Naive thymus-derived CD4-positive, alpha-beta T cell (primary cell): ENCODE measurements around the gene TSPAN4. TPM values are rescaled to one million over a fixed set of nuclear protein-coding genes. Genes with fewer than 3 reads are reported as not detected.

Experiments used
- ATAC-seq: fragments of 150-1000 bp; cut with Tn5 transposase; 2 replicates; pipeline ENCODE4 v1.10.0; 2021; ENCODE audit warnings: mild to moderate bottlenecking, moderate library complexity
- CTCF ChIA-PET: fragments of 350-600 bp; sonication (Branson Sonifier 250); formaldehyde crosslinking; loops from one replicate; lab custom pipeline; 2021; ENCODE audit warnings: antibody characterized with exemption; lab: Charles Lee
- POLR2A ChIA-PET: fragments of 350-600 bp; sonication (Branson Sonifier 250); formaldehyde crosslinking; loops from one replicate; lab custom pipeline; 2021; ENCODE audit warnings: antibody characterized with exemption, inconsistent platforms; lab: Charles Lee
- DNase-seq, 9 donors: peaks; one replicate each; pipeline versions ENCODE4 v3.0.0 to v3.0.0-alpha.2; 2020 to 2022; ENCODE audit warnings: mixed read lengths in 1 of 9
- H3K27ac ChIP-seq: one replicate; pipeline ENCODE4 v1.7.0; 2013; ENCODE audit warnings: mild to moderate bottlenecking, low read depth, low read length, moderate library complexity
- H3K27me3 ChIP-seq, 2 donors: one replicate each; pipeline ENCODE4 v1.7.0; 2013; ENCODE audit warnings: low read length in 2 of 2, mild to moderate bottlenecking in 2 of 2, moderate library complexity in 2 of 2; ENCODE audit not compliant: control insufficient read depth in 2 of 2, insufficient read depth in 2 of 2
- H3K36me3 ChIP-seq, 3 experiments: 1 replicate in 2 of 3; 2 replicates in 1 of 3; pipeline ENCODE4 v1.7.0; 2013; ENCODE audit warnings: low read length in 3 of 3, mild to moderate bottlenecking in 3 of 3, moderate library complexity in 1 of 3; ENCODE audit not compliant: insufficient read depth in 3 of 3, control insufficient read depth in 2 of 3
- H3K4me1 ChIP-seq, 2 donors: one replicate each; pipeline ENCODE4 v1.7.0; 2013; ENCODE audit warnings: low read length in 2 of 2, mild to moderate bottlenecking in 2 of 2, moderate library complexity in 1 of 2; ENCODE audit not compliant: control insufficient read depth in 2 of 2, insufficient read depth in 2 of 2
- H3K4me3 ChIP-seq: 2 replicates; pipeline ENCODE4 v1.7.0; 2013; ENCODE audit warnings: mild to moderate bottlenecking, low read length
- H3K9me3 ChIP-seq, 3 experiments: 1 replicate in 2 of 3; 2 replicates in 1 of 3; pipeline ENCODE4 v1.7.0; 2013; ENCODE audit warnings: low read length in 3 of 3; ENCODE audit not compliant: control insufficient read depth in 2 of 3
- H3K27ac Mint-ChIP-seq, 9 donors: one replicate each; pipeline ENCODE4 v1.8.0; 2020 to 2022; ENCODE audit warnings: mixed read lengths in 9 of 9, mild to moderate bottlenecking in 8 of 9, moderate library complexity in 5 of 9, inconsistent platforms in 2 of 9
- H3K27me3 Mint-ChIP-seq, 5 donors: one replicate each; pipeline ENCODE4 v1.8.0; 2021 to 2022; ENCODE audit warnings: mixed read lengths in 5 of 5, mild to moderate bottlenecking in 1 of 5
- H3K36me3 Mint-ChIP-seq, 5 donors: one replicate each; pipeline ENCODE4 v1.8.0; 2020 to 2022; ENCODE audit warnings: mixed read lengths in 5 of 5, mild to moderate bottlenecking in 3 of 5, inconsistent platforms in 1 of 5
- H3K4me1 Mint-ChIP-seq, 7 donors: one replicate each; pipeline ENCODE4 v1.8.0; 2020 to 2022; ENCODE audit warnings: mixed read lengths in 7 of 7, mild to moderate bottlenecking in 3 of 7, inconsistent platforms in 1 of 7
- H3K4me3 Mint-ChIP-seq, 10 donors: one replicate each; pipeline ENCODE4 v1.8.0; 2020 to 2022; ENCODE audit warnings: mild to moderate bottlenecking in 10 of 10, mixed read lengths in 10 of 10, moderate library complexity in 6 of 10, inconsistent platforms in 2 of 10
- H3K9me3 Mint-ChIP-seq, 11 donors: one replicate each; pipeline ENCODE4 v1.8.0; 2020 to 2022; ENCODE audit warnings: mixed read lengths in 11 of 11, mild to moderate bottlenecking in 4 of 11, inconsistent platforms in 1 of 11, moderate library complexity in 1 of 11
- intact Hi-C, 2 donors: fragments of 100-400 bp; cut with micrococcal nuclease; formaldehyde crosslinking; loops; one replicate each; pipeline ENCODE4 v1.15.1; 2023
- polyA plus RNA-seq, 2 donors: library from polyadenylated mRNA; unstranded; fragments of 300-500 nt; fragmentation: Illumina TruSeq; gene quantifications; one replicate each; pipeline ENCODE4 v1.2.3, GENCODE V29; 2021
- total RNA-seq, 6 experiments: library from RNA in 5 of 6; stranded (reverse) in 5 of 6; gene quantifications; 1 replicate in 5 of 6; 2 replicates in 1 of 6; pipeline ENCODE4 v1.2.3 and lab custom pipeline; 2021 to 2026

The TSPAN4 gene
- total and polyA plus RNA-seq, 7 experiments from 2014 or later = 4.1 to 12.6 (median 5.7) TPM

GRCh38 chr11:869399-870126 lies 26.9 kb downstream of the TSPAN4 start:
- no peaks in the 10 kb centered on the region for H3K9me3 ChIP-seq
- H3K36me3 ChIP-seq = peaks cover 0 to 23% (median 0%) of the 10 kb centered on the region in 3 experiments
- no peak overlapping the region for H3K4me3 Mint-ChIP-seq
- ATAC-seq (no peak), DNase-seq (no peak)
- no peaks in the 10 kb centered on the region for H3K27me3 Mint-ChIP-seq
- no peak overlapping the region for H3K27ac ChIP-seq
- no peaks in the 10 kb centered on the region for H3K9me3 Mint-ChIP-seq
- H3K36me3 Mint-ChIP-seq = peaks cover 0 to 7% (median 4%) of the 10 kb centered on the region in 5 donors
- intact Hi-C loops = no loop called here
- no peaks in the 10 kb centered on the region for H3K27me3 ChIP-seq
- H3K27ac Mint-ChIP-seq = no peak overlapping the region
- H3K4me1 ChIP-seq = no peaks in the 10 kb centered on the region
- H3K4me1 Mint-ChIP-seq = no peaks in the 10 kb centered on the region
- CTCF ChIA-PET = no interaction called here
- no peak overlapping the region for H3K4me3 ChIP-seq
- POLR2A ChIA-PET = no interaction called here

- CTCF ChIA-PET = no interaction called here
- no peaks in the 10 kb centered on the region for H3K9me3 ChIP-seq
- Mint-ChIP-seq H3K27ac (no peak overlapping the region), H3K4me1 (no peaks in the 10 kb centered on the region), H3K9me3 (no peaks in the 10 kb centered on the region), H3K27me3 (no peaks in the 10 kb centered on the region), H3K36me3 (peaks cover 0 to 7% (median 4%) of the 10 kb centered on the region in 5 donors), H3K4me3 (no peak overlapping the region)
- H3K27me3 ChIP-seq = no peaks in the 10 kb centered on the region
- no peak for DNase-seq
- no peak for ATAC-seq
- H3K4me3 ChIP-seq = no peak overlapping the region
- no peak overlapping the region for H3K27ac ChIP-seq
- H3K4me1 ChIP-seq = no peaks in the 10 kb centered on the region
- intact Hi-C loops = no loop called here
- POLR2A ChIA-PET = no interaction called here
- peaks cover 0 to 26% (median 0%) of the 10 kb centered on the region in 3 experiments for H3K36me3 ChIP-seq
Observed at GRCh38 chr11:870127-870413, 27.4 kb downstream of the TSPAN4 start.

- intact Hi-C loops = no loop called here
Observed at GRCh38 chr11:870418-870817, 27.8 kb downstream of the TSPAN4 start.

GRCh38 chr11:871472-871871 lies 28.8 kb downstream of the TSPAN4 start:
- H3K36me3 ChIP-seq = peaks cover 0 to 32% (median 0%) of the 10 kb centered on the region in 3 experiments
- no peaks in the 10 kb centered on the region for H3K4me1 ChIP-seq
- no peak overlapping the region for H3K4me3 Mint-ChIP-seq
- POLR2A ChIA-PET = no interaction called here
- H3K27me3 ChIP-seq = no peaks in the 10 kb centered on the region
- H3K4me3 ChIP-seq = no peak overlapping the region
- H3K9me3 Mint-ChIP-seq = no peaks in the 10 kb centered on the region
- H3K36me3 Mint-ChIP-seq = peaks cover 0 to 17% (median 4%) of the 10 kb centered on the region in 5 donors
- intact Hi-C loops = no loop called here
- no peak overlapping the region for H3K27ac ChIP-seq
- peaks cover 0 to 8% (median 0%) of the 10 kb centered on the region in 7 donors for H3K4me1 Mint-ChIP-seq
- CTCF ChIA-PET = no interaction called here
- H3K9me3 ChIP-seq = no peaks in the 10 kb centered on the region
- no peak overlapping the region for H3K27ac Mint-ChIP-seq
- DNase-seq (no peak), ATAC-seq (no peak)
- H3K27me3 Mint-ChIP-seq = no peaks in the 10 kb centered on the region

More at GRCh38 chr11:870418-870817, 27.8 kb downstream of the TSPAN4 start:
- Histone ChIP-seq H3K27ac (no peak overlapping the region), H3K9me3 (no peaks in the 10 kb centered on the region), H3K4me1 (no peaks in the 10 kb centered on the region), H3K27me3 (no peaks in the 10 kb centered on the region), H3K36me3 (peaks cover 0 to 26% (median 0%) of the 10 kb centered on the region in 3 experiments), H3K4me3 (no peak overlapping the region)
- ChIA-PET CTCF (no interaction called here), POLR2A (no interaction called here)
- DNase-seq = no peak
- no peaks in the 10 kb centered on the region for H3K9me3 Mint-ChIP-seq
- no peak overlapping the region for H3K27ac Mint-ChIP-seq
- H3K4me1 Mint-ChIP-seq = peaks cover 0 to 1% (median 0%) of the 10 kb centered on the region in 7 donors
- no peak for ATAC-seq
- peaks cover 0 to 10% (median 4%) of the 10 kb centered on the region in 5 donors for H3K36me3 Mint-ChIP-seq
- no peak overlapping the region for H3K4me3 Mint-ChIP-seq
- no peaks in the 10 kb centered on the region for H3K27me3 Mint-ChIP-seq

- ATAC-seq = no peak
- Histone ChIP-seq H3K4me1 (no peaks in the 10 kb centered on the region), H3K4me3 (no peak overlapping the region), H3K36me3 (peaks cover 0 to 39% (median 0%) of the 10 kb centered on the region in 3 experiments), H3K27me3 (no peaks in the 10 kb centered on the region), H3K9me3 (no peaks in the 10 kb centered on the region), H3K27ac (no peak overlapping the region)
- no peak for DNase-seq
- Mint-ChIP-seq H3K27ac (no peak overlapping the region), H3K27me3 (no peaks in the 10 kb centered on the region), H3K4me3 (no peak overlapping the region), H3K4me1 (peaks cover 0 to 8% (median 0%) of the 10 kb centered on the region in 7 donors), H3K36me3 (peaks cover 0 to 18% (median 4%) of the 10 kb centered on the region in 5 donors), H3K9me3 (no peaks in the 10 kb centered on the region)
- ChIA-PET POLR2A (no interaction called here), CTCF (no interaction called here)
- intact Hi-C loops = no loop called here
Observed at GRCh38 chr11:872799-873198, 30.1 kb downstream of the TSPAN4 start.

- H3K9me3 Mint-ChIP-seq = no peaks in the 10 kb centered on the region
- CTCF ChIA-PET = no interaction called here
- H3K27me3 Mint-ChIP-seq = no peaks in the 10 kb centered on the region
- no peak for ATAC-seq
- Histone ChIP-seq H3K27me3 (no peaks in the 10 kb centered on the region), H3K36me3 (peaks cover 0 to 37% (median 0%) of the 10 kb centered on the region in 3 experiments), H3K9me3 (no peaks in the 10 kb centered on the region), H3K4me3 (no peak overlapping the region), H3K4me1 (no peaks in the 10 kb centered on the region), H3K27ac (no peak overlapping the region)
- peaks cover 0 to 20% (median 4%) of the 10 kb centered on the region in 5 donors for H3K36me3 Mint-ChIP-seq
- H3K4me1 Mint-ChIP-seq = peaks cover 0 to 8% (median 0%) of the 10 kb centered on the region in 7 donors
- POLR2A ChIA-PET = no interaction called here
- H3K27ac Mint-ChIP-seq = no peak overlapping the region
- no peak for DNase-seq
- intact Hi-C loops = no loop called here
- H3K4me3 Mint-ChIP-seq = no peak overlapping the region
Observed at GRCh38 chr11:873706-874105, 31.1 kb downstream of the TSPAN4 start.

GRCh38 chr11:875203-875602 lies 32.6 kb downstream of the TSPAN4 start:
- Histone ChIP-seq H3K9me3 (no peaks in the 10 kb centered on the region), H3K27ac (no peak overlapping the region), H3K4me1 (no peaks in the 10 kb centered on the region), H3K27me3 (no peaks in the 10 kb centered on the region), H3K36me3 (peaks cover 0 to 34% (median 0%) of the 10 kb centered on the region in 3 experiments), H3K4me3 (no peak overlapping the region)
- peaks cover 0 to 8% (median 0%) of the 10 kb centered on the region in 7 donors for H3K4me1 Mint-ChIP-seq
- intact Hi-C loops = no loop called here
- no peak for ATAC-seq
- H3K36me3 Mint-ChIP-seq = peaks cover 0 to 25% (median 8%) of the 10 kb centered on the region in 5 donors
- CTCF ChIA-PET = no interaction called here
- H3K27me3 Mint-ChIP-seq = no peaks in the 10 kb centered on the region
- POLR2A ChIA-PET = no interaction called here
- H3K4me3 Mint-ChIP-seq = no peak overlapping the region
- H3K27ac Mint-ChIP-seq = no peak overlapping the region
- no peaks in the 10 kb centered on the region for H3K9me3 Mint-ChIP-seq
- DNase-seq = no peak
